HL-60 (cell line): Measurements from ENCODE around the gene CHMP4B.

ENCODE experiments used
- GABPA ChIP-seq: IDR thresholded peaks from 2 replicates; pipeline ENCODE4 v1.6.1; 2012; ENCODE audit warnings: low read depth
- POLR2AphosphoS5 ChIP-seq: IDR thresholded peaks from 2 replicates; pipeline ENCODE4 v1.6.1; 2012; ENCODE audit warnings: low read depth
- TF ChIP-seq, protein P1 (sequence below): IDR thresholded peaks from one replicate; pipeline ENCODE4 v1.5.1; 2011; ENCODE audit warnings: low read length, control low read depth, inconsistent platforms; ENCODE audit not compliant: insufficient read depth
- TF ChIP-seq, protein P2 (sequence below): IDR thresholded peaks from 2 replicates; pipeline ENCODE4 v1.6.1; 2012; ENCODE audit warnings: low read depth; ENCODE audit not compliant: insufficient replicate concordance

DNA sequence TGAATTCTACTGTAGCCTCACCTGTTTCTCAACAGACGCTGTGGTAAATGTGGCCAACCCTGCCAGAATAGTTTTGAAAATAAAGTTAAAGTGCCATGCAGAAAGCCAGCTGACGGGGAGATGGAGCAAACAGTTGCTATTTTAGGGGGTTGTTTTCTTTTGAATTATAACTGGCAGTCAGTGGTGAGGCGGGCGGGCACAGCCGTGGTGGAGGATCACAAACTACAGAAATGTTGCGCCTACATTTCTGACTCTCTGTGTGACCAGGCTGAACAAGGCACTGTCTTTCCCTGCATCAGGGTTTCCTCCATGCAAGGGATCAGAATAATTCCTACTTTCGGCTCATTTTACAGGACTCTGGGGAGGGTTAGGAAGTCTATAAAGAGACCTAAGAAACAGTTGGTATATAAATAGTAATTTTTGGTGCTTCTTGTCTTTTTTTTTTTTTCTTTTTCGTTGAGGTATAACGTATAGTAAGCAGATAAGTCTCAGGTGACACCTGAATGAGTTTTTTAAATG, 17.2 kb downstream of the CHMP4B start:
- TF ChIP-seq, protein P1, sequence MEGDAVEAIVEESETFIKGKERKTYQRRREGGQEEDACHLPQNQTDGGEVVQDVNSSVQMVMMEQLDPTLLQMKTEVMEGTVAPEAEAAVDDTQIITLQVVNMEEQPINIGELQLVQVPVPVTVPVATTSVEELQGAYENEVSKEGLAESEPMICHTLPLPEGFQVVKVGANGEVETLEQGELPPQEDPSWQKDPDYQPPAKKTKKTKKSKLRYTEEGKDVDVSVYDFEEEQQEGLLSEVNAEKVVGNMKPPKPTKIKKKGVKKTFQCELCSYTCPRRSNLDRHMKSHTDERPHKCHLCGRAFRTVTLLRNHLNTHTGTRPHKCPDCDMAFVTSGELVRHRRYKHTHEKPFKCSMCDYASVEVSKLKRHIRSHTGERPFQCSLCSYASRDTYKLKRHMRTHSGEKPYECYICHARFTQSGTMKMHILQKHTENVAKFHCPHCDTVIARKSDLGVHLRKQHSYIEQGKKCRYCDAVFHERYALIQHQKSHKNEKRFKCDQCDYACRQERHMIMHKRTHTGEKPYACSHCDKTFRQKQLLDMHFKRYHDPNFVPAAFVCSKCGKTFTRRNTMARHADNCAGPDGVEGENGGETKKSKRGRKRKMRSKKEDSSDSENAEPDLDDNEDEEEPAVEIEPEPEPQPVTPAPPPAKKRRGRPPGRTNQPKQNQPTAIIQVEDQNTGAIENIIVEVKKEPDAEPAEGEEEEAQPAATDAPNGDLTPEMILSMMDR = no peak
- TF ChIP-seq, protein P2, sequence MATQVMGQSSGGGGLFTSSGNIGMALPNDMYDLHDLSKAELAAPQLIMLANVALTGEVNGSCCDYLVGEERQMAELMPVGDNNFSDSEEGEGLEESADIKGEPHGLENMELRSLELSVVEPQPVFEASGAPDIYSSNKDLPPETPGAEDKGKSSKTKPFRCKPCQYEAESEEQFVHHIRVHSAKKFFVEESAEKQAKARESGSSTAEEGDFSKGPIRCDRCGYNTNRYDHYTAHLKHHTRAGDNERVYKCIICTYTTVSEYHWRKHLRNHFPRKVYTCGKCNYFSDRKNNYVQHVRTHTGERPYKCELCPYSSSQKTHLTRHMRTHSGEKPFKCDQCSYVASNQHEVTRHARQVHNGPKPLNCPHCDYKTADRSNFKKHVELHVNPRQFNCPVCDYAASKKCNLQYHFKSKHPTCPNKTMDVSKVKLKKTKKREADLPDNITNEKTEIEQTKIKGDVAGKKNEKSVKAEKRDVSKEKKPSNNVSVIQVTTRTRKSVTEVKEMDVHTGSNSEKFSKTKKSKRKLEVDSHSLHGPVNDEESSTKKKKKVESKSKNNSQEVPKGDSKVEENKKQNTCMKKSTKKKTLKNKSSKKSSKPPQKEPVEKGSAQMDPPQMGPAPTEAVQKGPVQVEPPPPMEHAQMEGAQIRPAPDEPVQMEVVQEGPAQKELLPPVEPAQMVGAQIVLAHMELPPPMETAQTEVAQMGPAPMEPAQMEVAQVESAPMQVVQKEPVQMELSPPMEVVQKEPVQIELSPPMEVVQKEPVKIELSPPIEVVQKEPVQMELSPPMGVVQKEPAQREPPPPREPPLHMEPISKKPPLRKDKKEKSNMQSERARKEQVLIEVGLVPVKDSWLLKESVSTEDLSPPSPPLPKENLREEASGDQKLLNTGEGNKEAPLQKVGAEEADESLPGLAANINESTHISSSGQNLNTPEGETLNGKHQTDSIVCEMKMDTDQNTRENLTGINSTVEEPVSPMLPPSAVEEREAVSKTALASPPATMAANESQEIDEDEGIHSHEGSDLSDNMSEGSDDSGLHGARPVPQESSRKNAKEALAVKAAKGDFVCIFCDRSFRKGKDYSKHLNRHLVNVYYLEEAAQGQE = no peak
- TF ChIP-seq POLR2AphosphoS5 = no peak
- no peak for TF ChIP-seq GABPA
